ENCODE results near the gene MAPK8. TPM values are rescaled to one million over a fixed set of nuclear protein-coding genes. Genes with fewer than 3 reads are reported as not detected.

Gene MAPK8
- total RNA-seq, 1 donor: 92.8 TPM

DNA sequence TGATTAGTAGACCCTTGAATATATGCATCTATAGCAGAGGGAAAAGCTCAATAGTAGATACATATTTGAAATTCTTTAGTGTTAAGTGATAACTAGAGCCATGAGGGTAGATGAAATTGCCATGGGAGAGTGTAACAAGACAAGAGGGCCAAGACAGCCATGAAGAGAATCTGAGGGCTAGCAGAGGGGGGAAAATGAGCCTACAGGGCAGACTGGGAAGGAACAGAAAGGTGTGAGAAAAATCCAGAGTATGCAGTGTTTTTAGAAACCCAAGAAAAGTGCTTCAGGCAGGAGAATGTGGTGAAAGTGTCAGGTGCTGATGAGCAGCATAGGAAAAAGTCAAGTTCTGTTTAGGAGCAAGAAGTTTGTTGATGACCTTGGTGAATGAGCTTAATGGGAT lies 63.0 kb downstream of the MAPK8 start:
- Histone ChIP-seq H3K4me3 (ENCODE audit: low read length) (no peak overlapping the region), H3K9me3 (ENCODE audit: low read depth, low read length) (no peaks in the 10 kb centered on the region), H3K4me1 (ENCODE audit: insufficient read depth, low read length) (no peaks in the 10 kb centered on the region), H3K27me3 (ENCODE audit: insufficient read depth, low read length) (no peaks in the 10 kb centered on the region)

DNA sequence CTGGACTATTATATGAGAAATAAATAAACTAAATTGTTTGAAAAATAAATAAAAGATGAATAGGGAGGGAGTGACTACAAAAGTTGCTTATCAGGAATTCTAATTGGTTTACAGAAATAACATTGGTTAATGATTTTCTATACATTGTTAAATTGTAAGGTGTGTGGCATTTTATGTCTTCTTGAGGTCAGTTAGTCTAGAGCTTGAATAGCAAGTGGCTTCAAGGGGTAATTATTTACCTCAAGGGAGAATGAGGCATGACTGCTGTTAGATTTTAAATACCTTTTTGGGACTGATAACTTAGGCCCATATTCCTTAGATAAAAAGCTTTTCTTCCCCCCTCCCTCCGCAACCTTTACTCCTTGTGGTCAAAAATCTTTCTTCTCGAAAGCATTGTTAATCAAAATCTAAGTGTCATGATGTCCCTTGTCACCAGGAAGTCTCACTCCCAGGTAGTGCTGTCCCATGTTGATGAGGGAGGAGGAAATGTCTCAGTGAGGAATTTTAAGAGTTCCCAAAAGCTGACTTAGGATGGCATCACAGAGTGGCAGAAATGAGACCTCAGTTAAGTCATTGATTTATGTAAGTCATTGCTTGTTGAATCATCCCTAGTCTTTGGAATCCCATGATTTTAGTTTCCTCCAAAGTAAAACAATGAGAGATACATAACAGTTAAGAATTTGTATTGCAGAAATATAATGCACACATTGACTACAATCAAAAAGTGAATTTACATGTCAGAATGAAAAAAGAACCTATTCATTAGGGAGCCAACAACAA lies 71.5 kb downstream of the MAPK8 start:
- H3K4me3 ChIP-seq (ENCODE audit: low read length): no peak overlapping the region
- H3K4me1 ChIP-seq (ENCODE audit: insufficient read depth, low read length): no peaks in the 10 kb centered on the region
- H3K27me3 ChIP-seq (ENCODE audit: insufficient read depth, low read length): no peaks in the 10 kb centered on the region
- H3K9me3 ChIP-seq (ENCODE audit: low read depth, low read length): peaks cover 8% of the 10 kb centered on the region

DNA sequence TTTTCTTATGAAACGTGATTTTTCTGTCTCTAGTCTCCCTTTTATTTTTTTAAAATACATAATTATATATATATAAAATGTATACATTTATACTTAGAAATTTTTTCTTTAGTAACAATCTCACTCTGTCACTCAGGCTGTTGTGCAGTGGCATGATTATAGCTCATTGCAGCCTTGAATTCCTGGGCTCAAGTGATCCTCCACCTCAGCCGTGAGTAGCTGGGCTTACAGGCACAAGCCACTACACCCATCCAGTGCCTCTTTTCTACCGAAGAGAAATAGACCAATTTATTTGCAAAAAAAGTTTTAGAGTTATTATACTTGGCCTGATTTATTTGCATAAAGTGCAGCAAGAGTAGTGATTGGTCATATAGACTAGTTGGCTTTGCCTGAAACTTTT lies 72.2 kb downstream of the MAPK8 start:
- no peaks in the 10 kb centered on the region for H3K4me1 ChIP-seq (ENCODE audit: insufficient read depth, low read length)

DNA sequence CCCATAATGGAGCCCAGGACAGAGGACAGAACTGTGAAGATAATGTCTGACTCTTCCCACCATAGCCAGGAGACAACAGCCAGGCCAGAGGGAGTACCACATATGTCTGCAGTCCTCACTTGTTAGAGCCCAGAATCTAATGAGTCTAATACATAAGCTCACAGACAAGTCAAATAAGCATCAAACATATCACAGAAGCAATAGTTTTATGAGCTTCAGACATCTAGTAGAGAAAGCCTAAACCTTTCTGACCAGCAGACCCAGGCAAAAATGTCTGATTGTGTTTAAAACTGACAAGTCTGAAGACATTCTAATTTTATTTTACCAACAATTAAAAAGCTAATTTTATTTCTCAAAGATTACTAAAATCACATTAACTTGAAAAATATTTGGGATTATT lies 75.5 kb downstream of the MAPK8 start:
- Histone ChIP-seq H3K4me3 (ENCODE audit: low read length) (no peak overlapping the region), H3K9me3 (ENCODE audit: low read depth, low read length) (peaks cover 8% of the 10 kb centered on the region), H3K4me1 (ENCODE audit: insufficient read depth, low read length) (no peaks in the 10 kb centered on the region), H3K27me3 (ENCODE audit: insufficient read depth, low read length) (no peaks in the 10 kb centered on the region)

More for the DNA sequence above, 72.2 kb downstream of the MAPK8 start:
- Histone ChIP-seq H3K9me3 (ENCODE audit: low read depth, low read length) (peaks cover 8% of the 10 kb centered on the region), H3K4me3 (ENCODE audit: low read length) (no peak overlapping the region), H3K27me3 (ENCODE audit: insufficient read depth, low read length) (no peaks in the 10 kb centered on the region)

DNA sequence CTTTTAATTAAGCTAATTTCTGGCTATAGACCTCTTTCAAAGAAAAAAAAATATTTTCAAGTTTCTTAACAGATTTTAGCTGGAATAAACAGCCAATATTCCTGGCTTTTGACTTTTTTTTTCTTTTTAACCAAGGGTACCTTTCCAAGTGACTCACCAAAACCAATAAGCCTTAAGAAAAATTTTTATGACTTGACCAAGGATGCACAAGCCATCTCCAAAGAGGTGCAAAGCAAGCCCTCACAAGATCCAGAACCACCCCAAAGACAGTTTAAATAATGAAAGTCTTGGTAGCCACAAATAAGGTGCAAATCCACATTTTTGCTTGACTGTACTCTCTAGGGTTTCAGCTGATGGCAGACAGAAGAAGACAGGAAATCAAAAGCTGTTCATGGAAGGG lies 76.5 kb downstream of the MAPK8 start:
- Histone ChIP-seq H3K27me3 (ENCODE audit: insufficient read depth, low read length) (no peaks in the 10 kb centered on the region), H3K4me3 (ENCODE audit: low read length) (no peak overlapping the region), H3K4me1 (ENCODE audit: insufficient read depth, low read length) (no peaks in the 10 kb centered on the region), H3K9me3 (ENCODE audit: low read depth, low read length) (peaks cover 8% of the 10 kb centered on the region)

DNA sequence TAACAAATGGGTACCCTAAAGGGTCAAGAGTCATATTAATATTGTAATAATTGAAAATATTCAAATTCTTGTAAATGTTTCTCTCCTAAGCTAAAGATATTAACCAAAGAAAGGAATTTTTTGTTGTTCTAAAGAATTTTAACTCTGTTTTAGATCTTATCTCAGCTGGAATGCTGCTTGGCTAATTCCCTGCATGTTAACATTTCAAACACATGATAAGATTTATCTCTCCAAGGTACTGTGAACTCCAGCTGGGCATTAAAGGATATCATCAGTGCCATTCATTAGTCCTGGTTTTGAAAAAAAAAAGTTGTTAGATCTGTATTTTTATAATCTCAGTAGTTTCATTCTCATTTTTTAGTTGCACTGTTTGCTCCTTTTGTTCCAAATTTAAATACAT lies 76.9 kb downstream of the MAPK8 start:
- peaks cover 8% of the 10 kb centered on the region for H3K9me3 ChIP-seq (ENCODE audit: low read depth, low read length)
- H3K4me3 ChIP-seq (ENCODE audit: low read length): no peak overlapping the region
- no peaks in the 10 kb centered on the region for H3K4me1 ChIP-seq (ENCODE audit: insufficient read depth, low read length)
- no peaks in the 10 kb centered on the region for H3K27me3 ChIP-seq (ENCODE audit: insufficient read depth, low read length)

DNA sequence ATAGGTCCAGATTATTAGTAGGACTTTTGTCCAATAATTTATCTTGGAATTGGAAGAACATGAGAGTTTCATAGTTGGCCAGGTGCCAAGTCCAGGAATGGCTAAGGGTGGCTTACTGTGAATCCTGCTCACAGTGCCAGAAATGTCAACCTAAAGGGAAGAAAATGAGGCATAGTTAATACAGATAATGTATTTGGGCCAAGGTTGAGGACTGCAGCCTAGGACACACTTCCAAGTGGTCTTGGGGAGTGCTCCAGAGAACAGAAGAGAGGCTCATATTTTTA lies 78.2 kb downstream of the MAPK8 start:
- Histone ChIP-seq H3K9me3 (ENCODE audit: low read depth, low read length) (peaks cover 8% of the 10 kb centered on the region), H3K27me3 (ENCODE audit: insufficient read depth, low read length) (no peaks in the 10 kb centered on the region), H3K4me1 (ENCODE audit: insufficient read depth, low read length) (no peaks in the 10 kb centered on the region), H3K4me3 (ENCODE audit: low read length) (no peak overlapping the region)

DNA sequence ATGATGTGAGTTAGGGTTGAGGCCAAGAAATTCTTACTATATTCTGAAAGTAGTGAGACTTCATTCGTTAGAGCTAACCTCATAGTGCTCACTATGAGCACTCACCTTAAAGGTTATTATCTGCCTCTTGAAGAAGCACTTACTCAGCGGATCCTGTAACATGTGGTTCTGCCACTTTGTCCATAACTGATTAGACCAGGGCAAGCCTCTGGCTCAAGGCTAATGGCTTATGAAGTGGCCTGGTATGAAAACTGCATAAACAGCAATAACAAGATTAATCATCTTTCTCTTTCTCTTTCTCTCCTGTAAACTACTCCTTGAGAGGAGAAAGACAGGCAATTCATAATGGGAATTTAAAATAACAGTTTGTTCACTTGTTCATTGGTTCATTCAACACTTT lies 82.8 kb downstream of the MAPK8 start:
- Histone ChIP-seq H3K27me3 (ENCODE audit: insufficient read depth, low read length) (no peaks in the 10 kb centered on the region), H3K4me1 (ENCODE audit: insufficient read depth, low read length) (peaks cover 6% of the 10 kb centered on the region), H3K9me3 (ENCODE audit: low read depth, low read length) (no peaks in the 10 kb centered on the region), H3K4me3 (ENCODE audit: low read length) (no peak overlapping the region)

DNA sequence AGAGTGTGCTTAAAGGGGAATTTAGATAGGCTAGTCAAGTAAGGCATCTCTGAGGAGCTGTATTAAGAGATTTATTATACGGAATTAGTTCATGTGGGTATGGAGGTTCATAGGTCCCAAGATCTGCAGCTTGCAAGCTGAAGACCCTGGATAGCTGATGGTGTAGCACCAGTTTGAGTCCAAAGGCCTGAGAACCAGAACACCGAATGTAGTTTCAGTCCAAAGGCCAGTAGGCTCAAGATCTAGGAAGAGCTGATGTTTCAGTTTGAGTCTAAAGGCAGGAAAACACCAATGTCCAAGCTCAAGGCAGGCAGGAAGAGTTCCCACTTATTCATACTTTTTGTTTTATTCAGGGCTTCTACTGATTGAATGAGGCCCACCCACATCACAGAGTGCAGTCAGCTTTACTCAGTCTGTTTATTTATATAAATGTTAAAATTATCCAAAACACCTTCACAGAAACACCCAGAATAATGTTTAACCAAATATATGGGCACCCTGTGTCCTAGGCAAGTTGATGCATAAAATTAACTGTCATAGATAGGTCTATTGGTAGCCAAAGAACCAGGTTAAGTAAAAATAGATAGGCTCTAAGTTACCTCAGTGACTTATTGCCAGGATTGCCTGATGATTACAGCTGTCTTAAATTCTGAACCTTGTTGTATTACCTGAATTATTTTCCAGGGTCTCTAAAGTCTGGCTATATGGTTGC lies 83.5 kb downstream of the MAPK8 start:
- H3K4me1 ChIP-seq (ENCODE audit: insufficient read depth, low read length): peaks cover 6% of the 10 kb centered on the region
- no peaks in the 10 kb centered on the region for H3K27me3 ChIP-seq (ENCODE audit: insufficient read depth, low read length)
- H3K9me3 ChIP-seq (ENCODE audit: low read depth, low read length): no peaks in the 10 kb centered on the region
- H3K4me3 ChIP-seq (ENCODE audit: low read length): no peak overlapping the region

DNA sequence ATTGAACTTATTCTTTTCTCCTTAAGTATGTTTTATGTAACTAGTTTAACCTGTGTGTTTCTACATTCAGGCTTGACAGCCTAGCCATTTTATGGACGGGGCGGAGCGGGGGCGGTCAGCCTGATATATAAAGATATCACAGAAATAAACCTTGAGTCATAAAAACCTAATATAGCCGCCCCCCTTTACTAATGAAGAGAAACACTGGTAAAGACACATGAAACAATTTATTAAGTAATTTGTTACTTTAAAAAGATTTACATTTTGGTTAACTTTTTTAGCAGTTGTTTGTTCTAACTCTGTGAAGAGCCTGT lies 84.0 kb downstream of the MAPK8 start:
- H3K4me1 ChIP-seq (ENCODE audit: insufficient read depth, low read length): peaks cover 6% of the 10 kb centered on the region
- H3K9me3 ChIP-seq (ENCODE audit: low read depth, low read length): no peaks in the 10 kb centered on the region
- no peak overlapping the region for H3K4me3 ChIP-seq (ENCODE audit: low read length)

DNA sequence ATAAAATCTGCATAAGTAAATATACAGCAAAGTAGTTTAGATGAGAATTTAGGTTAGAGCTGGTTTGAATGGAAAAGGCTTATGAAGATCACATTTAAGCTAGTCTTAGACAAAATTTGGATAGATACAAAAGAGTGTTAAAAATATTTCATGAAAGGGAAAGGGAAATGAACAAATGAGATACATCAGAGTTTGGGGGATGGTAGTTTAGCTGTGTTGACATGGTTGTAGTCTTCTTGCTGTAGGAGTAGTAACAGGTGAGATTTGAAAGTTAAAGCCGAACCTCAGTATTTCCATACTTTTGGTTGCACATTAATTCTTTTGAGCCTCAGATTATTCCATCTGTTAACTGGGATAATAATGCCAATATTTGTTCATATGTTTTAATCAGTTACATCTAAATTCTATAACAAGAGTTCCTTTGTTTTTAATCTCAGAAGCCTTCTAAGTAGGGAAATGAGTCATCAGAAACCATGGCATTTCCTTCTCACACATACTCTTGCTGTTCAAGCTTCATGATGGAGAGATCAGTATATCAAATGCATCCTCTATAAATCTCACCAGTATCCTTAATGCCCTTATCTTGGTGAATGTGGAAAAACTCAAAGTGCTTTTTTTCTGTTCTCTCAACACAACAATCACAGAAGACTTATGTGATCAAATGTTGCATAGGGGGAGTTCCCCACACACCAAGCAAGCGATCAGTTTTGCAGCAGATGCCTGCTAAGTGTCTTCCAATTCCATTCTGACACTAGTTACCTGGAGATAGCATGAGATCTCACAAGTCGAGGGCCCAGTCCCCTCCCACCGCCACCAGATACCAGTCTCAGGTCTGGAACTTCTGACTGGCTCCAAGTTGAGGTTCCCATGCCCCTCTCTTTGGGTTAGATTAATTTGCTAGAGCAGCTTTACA lies 84.7 kb downstream of the MAPK8 start:
- Histone ChIP-seq H3K27me3 (ENCODE audit: insufficient read depth, low read length) (no peaks in the 10 kb centered on the region), H3K4me1 (ENCODE audit: insufficient read depth, low read length) (peaks cover 6% of the 10 kb centered on the region), H3K4me3 (ENCODE audit: low read length) (no peak overlapping the region), H3K9me3 (ENCODE audit: low read depth, low read length) (no peaks in the 10 kb centered on the region)

More for the DNA sequence above, 84.0 kb downstream of the MAPK8 start:
- H3K27me3 ChIP-seq (ENCODE audit: insufficient read depth, low read length): no peaks in the 10 kb centered on the region

DNA sequence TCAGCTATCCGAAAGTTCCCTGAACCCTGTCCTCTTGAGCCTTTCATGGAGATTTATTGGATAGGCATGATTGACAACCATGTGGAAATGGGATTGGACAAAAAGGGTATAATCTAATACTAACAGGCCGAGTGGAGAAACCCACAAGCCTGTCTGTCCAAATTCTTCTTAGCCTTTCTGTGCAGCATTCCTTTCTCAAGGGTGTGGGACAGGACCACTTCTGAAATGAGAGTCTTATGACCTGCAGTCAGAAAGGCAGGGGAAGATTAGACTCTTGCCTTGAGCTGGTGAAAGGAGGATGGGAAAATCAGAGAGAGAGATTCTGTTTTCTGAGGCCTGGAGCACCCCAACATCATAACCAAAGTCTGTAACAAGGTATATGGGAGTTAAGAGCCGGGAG lies 85.5 kb downstream of the MAPK8 start:
- H3K4me1 ChIP-seq (ENCODE audit: insufficient read depth, low read length): peaks cover 6% of the 10 kb centered on the region
- H3K27me3 ChIP-seq (ENCODE audit: insufficient read depth, low read length): no peaks in the 10 kb centered on the region
- no peaks in the 10 kb centered on the region for H3K9me3 ChIP-seq (ENCODE audit: low read depth, low read length)
- H3K4me3 ChIP-seq (ENCODE audit: low read length): no peak overlapping the region

DNA sequence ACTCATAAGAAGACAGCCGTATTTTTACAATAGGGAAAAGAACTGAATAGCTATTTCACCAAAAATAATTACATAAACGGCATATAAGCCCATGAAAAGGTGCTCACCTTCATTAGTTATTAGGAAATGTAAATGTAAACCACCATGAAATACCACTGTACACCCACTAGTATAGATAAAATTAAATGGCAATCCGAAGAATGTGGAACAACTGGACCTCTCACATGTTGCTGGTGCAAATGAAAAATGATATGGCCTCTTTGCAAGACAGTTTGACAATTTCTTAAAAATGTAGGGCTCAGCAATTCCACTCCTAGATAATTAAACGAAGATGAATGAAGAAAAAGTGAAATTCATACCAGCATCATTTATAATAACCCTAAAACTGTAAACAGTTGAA lies 91.8 kb downstream of the MAPK8 start:
- Histone ChIP-seq H3K4me3 (ENCODE audit: low read length) (no peak overlapping the region), H3K9me3 (ENCODE audit: low read depth, low read length) (no peaks in the 10 kb centered on the region), H3K27me3 (ENCODE audit: insufficient read depth, low read length) (no peaks in the 10 kb centered on the region), H3K4me1 (ENCODE audit: insufficient read depth, low read length) (no peaks in the 10 kb centered on the region)

DNA sequence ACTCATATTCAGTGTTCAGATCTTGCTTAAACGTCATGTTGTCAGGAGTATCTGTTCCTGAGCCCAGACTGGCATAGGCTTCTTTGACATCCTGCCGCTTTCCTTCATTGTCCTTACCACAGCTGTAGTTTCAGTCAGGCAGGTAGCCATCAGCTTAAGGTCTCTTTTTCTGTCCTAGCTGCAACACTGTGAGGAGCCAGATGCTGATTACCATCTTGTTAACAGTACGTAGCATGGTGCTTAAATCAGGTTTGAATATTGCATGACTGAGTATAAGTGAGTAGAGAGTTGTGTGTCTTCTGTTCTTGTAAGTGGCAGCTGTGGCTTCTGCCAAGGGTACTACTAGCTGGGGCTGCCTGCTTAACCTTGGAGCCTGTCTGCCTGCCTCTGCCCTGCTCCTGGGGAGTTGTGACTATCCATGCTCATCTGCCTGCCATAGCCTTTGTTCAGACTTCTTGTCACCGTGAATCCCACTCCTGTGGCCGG lies 92.6 kb downstream of the MAPK8 start:
- H3K4me1 ChIP-seq (ENCODE audit: insufficient read depth, low read length): no peaks in the 10 kb centered on the region
- no peaks in the 10 kb centered on the region for H3K27me3 ChIP-seq (ENCODE audit: insufficient read depth, low read length)
- H3K9me3 ChIP-seq (ENCODE audit: low read depth, low read length): no peaks in the 10 kb centered on the region
- no peak overlapping the region for H3K4me3 ChIP-seq (ENCODE audit: low read length)

DNA sequence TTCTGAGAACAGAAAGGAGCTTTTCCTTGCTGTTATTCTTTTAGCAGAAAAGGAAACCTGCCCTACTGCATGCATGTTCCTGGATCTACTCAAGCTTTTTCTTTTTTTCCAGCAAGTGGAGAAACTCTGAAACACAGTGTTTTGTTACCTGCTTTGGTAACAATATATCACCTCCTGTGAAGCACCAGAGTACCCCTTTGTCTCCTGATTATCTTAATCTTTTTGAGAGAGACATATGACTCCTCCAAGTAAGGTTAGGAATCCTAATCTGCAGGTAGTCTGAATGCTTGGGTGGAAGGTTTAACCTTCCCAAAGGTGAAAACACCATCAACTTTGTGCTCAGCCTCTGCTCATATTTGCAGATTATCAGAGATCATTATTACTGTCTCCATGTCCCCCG lies 93.1 kb downstream of the MAPK8 start:
- Histone ChIP-seq H3K27me3 (ENCODE audit: insufficient read depth, low read length) (no peaks in the 10 kb centered on the region), H3K9me3 (ENCODE audit: low read depth, low read length) (no peaks in the 10 kb centered on the region), H3K4me1 (ENCODE audit: insufficient read depth, low read length) (peaks cover 3% of the 10 kb centered on the region), H3K4me3 (ENCODE audit: low read length) (no peak overlapping the region)

Measured in mononuclear cell (primary cell).